ENCODE results near the gene MAP1LC3B2.

DNA sequence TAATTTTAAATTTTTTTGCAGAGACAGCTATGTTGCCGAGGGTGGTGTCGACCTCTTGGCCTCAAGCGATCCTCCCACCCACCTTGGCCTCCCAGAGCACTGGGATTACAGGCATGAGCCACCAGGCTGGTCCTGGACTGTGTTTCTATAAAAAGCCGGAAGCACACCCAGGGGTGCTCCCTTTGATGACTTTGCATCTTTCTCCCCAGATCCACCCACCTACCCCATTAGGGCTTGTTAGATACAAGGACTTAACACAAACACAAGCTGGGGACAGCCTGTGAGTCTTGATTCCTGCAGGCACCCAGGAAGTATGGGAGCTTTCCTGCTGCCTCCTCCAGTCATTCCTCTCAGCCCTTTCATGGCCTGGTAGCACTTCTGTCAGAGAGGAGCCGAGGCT, 67.0 kb downstream of the MAP1LC3B2 start:
- TF ChIP-seq ZNF180 (CRISPR knock-in tag; IDR thresholded peaks at IDR 0.05; ENCODE audit: borderline replicate concordance, low read depth) (no peak), POLR2A (IDR thresholded peaks at IDR 0.05; ENCODE audit: insufficient read depth in 1 of 2, low read depth in 2 of 2, low read length in 2 of 2) (no peak), EZH2 (conservative IDR thresholded peaks at IDR 0.05; ENCODE audit: low read depth, low read length) (no peak)
